WTC11 (cell line): Measurements from ENCODE around the gene GLTPD2. TPM values are rescaled to one million over a fixed set of nuclear protein-coding genes. Genes with fewer than 3 reads are reported as not detected.

Source experiments
- ATAC-seq: fragments of 200-7000 bp; cut with Tn5 transposase; 2 replicates; pipeline ENCODE4 v1.10.0; 2021; ENCODE audit warnings: mild to moderate bottlenecking, moderate library complexity
- CTCF ChIA-PET: fragments of 300-600 bp; sonication (Branson Sonifier 250); formaldehyde crosslinking; loops from one replicate; lab custom pipeline; 2021; ENCODE audit warnings: antibody characterized with exemption; lab: Charles Lee
- POLR2A ChIA-PET: fragments of 350-600 bp; sonication (Branson Sonifier 250); formaldehyde crosslinking; loops from one replicate; lab custom pipeline; 2021; ENCODE audit warnings: antibody characterized with exemption; lab: Charles Lee
- DNase-seq: peaks from one replicate; pipeline ENCODE4 v3.0.0; 2021; ENCODE audit warnings: low spot score
- H3K27ac Mint-ChIP-seq: 2 replicates; pipeline ENCODE4 v1.8.0; 2021; ENCODE audit warnings: mixed read lengths
- H3K27me3 Mint-ChIP-seq: 2 replicates; pipeline ENCODE4 v1.8.0; 2021; ENCODE audit warnings: low read depth, mild to moderate bottlenecking, moderate library complexity, mixed read lengths
- H3K36me3 Mint-ChIP-seq: 2 replicates; pipeline ENCODE4 v1.8.0; 2021; ENCODE audit warnings: mixed read lengths
- H3K4me1 Mint-ChIP-seq: 2 replicates; pipeline ENCODE4 v1.8.0; 2022; ENCODE audit warnings: mixed read lengths
- H3K4me3 Mint-ChIP-seq: 2 replicates; pipeline ENCODE4 v1.8.0; 2021; ENCODE audit warnings: mild to moderate bottlenecking, moderate library complexity, mixed read lengths
- H3K9me3 Mint-ChIP-seq: 2 replicates; pipeline ENCODE4 v1.8.0; 2021; ENCODE audit warnings: mixed read lengths
- ARID4B ChIP-seq: sonication (generic); formaldehyde crosslinking; IDR thresholded peaks from 2 replicates; pipeline ENCODE4 v1.8.0; 2023; ENCODE audit warnings: missing genetic modification reagents, mild to moderate bottlenecking, borderline replicate concordance
- CDX4 ChIP-seq: fragments of 250-450 bp; sonication (Bioruptor Pico); IDR thresholded peaks from 2 replicates; pipeline ENCODE4 v1.9.0; 2021; ENCODE audit warnings: moderate library complexity, mild to moderate bottlenecking, inconsistent platforms, borderline replicate concordance
- CREM ChIP-seq: sonication (generic); formaldehyde crosslinking; IDR thresholded peaks from 2 replicates; pipeline ENCODE4 v1.8.1; 2022; ENCODE audit warnings: mild to moderate bottlenecking, missing genetic modification reagents, moderate library complexity
- EMX1 ChIP-seq: fragments of 250-450 bp; sonication (Bioruptor Pico); IDR thresholded peaks from 2 replicates; pipeline ENCODE4 v1.8.0; 2021; ENCODE audit warnings: mild to moderate bottlenecking
- FOXP1 ChIP-seq: sonication (generic); formaldehyde crosslinking; IDR thresholded peaks from 2 replicates; pipeline ENCODE4 v1.8.0; 2022; ENCODE audit warnings: missing genetic modification reagents, mild to moderate bottlenecking, moderate library complexity, borderline replicate concordance
- GABPB1 ChIP-seq: sonication (generic); formaldehyde crosslinking; IDR thresholded peaks from 2 replicates; pipeline ENCODE4 v1.8.1; 2023; ENCODE audit warnings: mild to moderate bottlenecking, missing genetic modification reagents
- JAZF1 ChIP-seq: fragments of 250-450 bp; sonication (Bioruptor Pico); IDR thresholded peaks from 2 replicates; pipeline ENCODE4 v1.9.0; 2021; ENCODE audit warnings: moderate library complexity, mild to moderate bottlenecking, inconsistent platforms
- JUN ChIP-seq: sonication (generic); formaldehyde crosslinking; IDR thresholded peaks from 2 replicates; pipeline ENCODE4 v1.8.0; 2023; ENCODE audit warnings: mild to moderate bottlenecking, missing genetic modification reagents
- MAX ChIP-seq: sonication (generic); formaldehyde crosslinking; IDR thresholded peaks from 2 replicates; pipeline ENCODE4 v1.8.0; 2022; ENCODE audit warnings: mild to moderate bottlenecking, missing genetic modification reagents
- PRDM15 ChIP-seq: sonication (generic); formaldehyde crosslinking; IDR thresholded peaks from 2 replicates; pipeline ENCODE4 v1.8.0; 2022; ENCODE audit warnings: missing genetic modification reagents
- PRRX2 ChIP-seq: fragments of 250-450 bp; sonication (Bioruptor Pico); IDR thresholded peaks from 2 replicates; pipeline ENCODE4 v1.8.0; 2021; ENCODE audit warnings: mild to moderate bottlenecking
- SOX15 ChIP-seq: fragments of 250-450 bp; sonication (Bioruptor Pico); IDR thresholded peaks from 2 replicates; pipeline ENCODE4 v1.9.0; 2021; ENCODE audit warnings: mild to moderate bottlenecking
- STAT6 ChIP-seq: sonication (generic); formaldehyde crosslinking; conservative IDR thresholded peaks from 2 replicates; pipeline ENCODE4 v1.8.1; 2023; ENCODE audit warnings: mild to moderate bottlenecking, low read depth, missing genetic modification reagents, moderate library complexity
- TCF7 ChIP-seq: sonication (generic); formaldehyde crosslinking; IDR thresholded peaks from 2 replicates; pipeline ENCODE4 v1.8.0; 2022; ENCODE audit warnings: mild to moderate bottlenecking, low read depth, missing genetic modification reagents, moderate library complexity
- ZNF281 ChIP-seq: sonication (generic); formaldehyde crosslinking; IDR thresholded peaks from 2 replicates; pipeline ENCODE4 v1.8.0; 2023; ENCODE audit warnings: mild to moderate bottlenecking, missing genetic modification reagents
- ZNF671 ChIP-seq: fragments of 250-450 bp; sonication (Bioruptor Pico); IDR thresholded peaks from 2 replicates; pipeline ENCODE4 v1.8.0; 2021; ENCODE audit warnings: mild to moderate bottlenecking
- total RNA-seq: library from RNA; stranded (reverse); gene quantifications from 3 replicates; pipeline ENCODE4 v1.2.3, GENCODE V29; 2021

GLTPD2 gene
- total RNA-seq, 1 experiment from 2014 or later = not detected

- TF ChIP-seq JAZF1 (CRISPR knock-in tag) (no peak), MAX (CRISPR knock-in tag) (no peak)
Observed at GRCh38 chr17:4772235-4772613, 16.5 kb upstream of the GLTPD2 start (continued).

- DNase-seq (no peak), ATAC-seq (no peak)
Observed at GRCh38 chr17:4777969-4778760, 10.6 kb upstream of the GLTPD2 start.

GRCh38 chr17:4780325-4780955, 8.3 kb upstream of the GLTPD2 start:
- ChIA-PET CTCF (interaction anchor here (0.6 to 2.7 kb wide), 3 partner anchors 8 to 126 kb away, joined by 3 to 13 read pairs (median 4); partner anchors contain the start of gene GLTPD2), POLR2A (interaction anchor here (0.6 kb wide), 1 partner anchor 27 kb away, joined by 3 read pairs; no protein-coding TSS in a partner anchor)
- peaks cover 20% of the 10 kb centered on the region for H3K27me3 Mint-ChIP-seq
- no peak for TF ChIP-seq SOX15 (CRISPR knock-in tag)
- TF ChIP-seq EMX1 (CRISPR knock-in tag) = no peak
- no peak for TF ChIP-seq TCF7
- no peak for TF ChIP-seq CREM (CRISPR knock-in tag)
- no peak for TF ChIP-seq FOXP1 (CRISPR knock-in tag)
- TF ChIP-seq ZNF281 (CRISPR knock-in tag) = no peak
- TF ChIP-seq ZNF671 (CRISPR knock-in tag) = no peak
- no peak for TF ChIP-seq STAT6 (CRISPR knock-in tag)
- no peak for TF ChIP-seq PRDM15 (CRISPR knock-in tag)
- no peak for TF ChIP-seq PRRX2 (CRISPR knock-in tag)
- TF ChIP-seq ARID4B (CRISPR knock-in tag) = no peak
- no peak for TF ChIP-seq JUN (CRISPR knock-in tag)
- TF ChIP-seq CDX4 (CRISPR knock-in tag) = no peak

More at GRCh38 chr17:4777969-4778760, 10.6 kb upstream of the GLTPD2 start:
- Mint-ChIP-seq H3K9me3 (no peaks in the 10 kb centered on the region), H3K27ac (no peak overlapping the region), H3K27me3 (peaks cover 18% of the 10 kb centered on the region), H3K4me1 (no peaks in the 10 kb centered on the region), H3K4me3 (no peak overlapping the region), H3K36me3 (no peaks in the 10 kb centered on the region)
- TF ChIP-seq ZNF671 (CRISPR knock-in tag) = no peak
- TF ChIP-seq GABPB1 (CRISPR knock-in tag) = peak; percentile 94
- ChIA-PET CTCF (interaction anchor here (2.7 kb wide), 1 partner anchor 12 kb away, joined by 13 read pairs; no protein-coding TSS in a partner anchor), POLR2A (interaction anchor here (0.6 kb wide), 1 partner anchor 39 kb away, joined by 8 read pairs; no protein-coding TSS in a partner anchor)

More at GRCh38 chr17:4780325-4780955, 8.3 kb upstream of the GLTPD2 start:
- no peak overlapping the region for H3K27ac Mint-ChIP-seq
- ATAC-seq (no peak), DNase-seq (no peak)
- H3K9me3 Mint-ChIP-seq = no peaks in the 10 kb centered on the region
- no peaks in the 10 kb centered on the region for H3K4me1 Mint-ChIP-seq
- H3K4me3 Mint-ChIP-seq = no peak overlapping the region
- H3K36me3 Mint-ChIP-seq = no peaks in the 10 kb centered on the region
